CD8-positive, alpha-beta memory T cell (primary cell): ENCODE data around the gene CAMK1D. TPM values are rescaled to one million over a fixed set of nuclear protein-coding genes. Genes with fewer than 3 reads are reported as not detected.

ENCODE experiments used
- CTCF ChIA-PET: fragments of 350-600 bp; sonication (Branson Sonifier 250); formaldehyde crosslinking; loops from one replicate; lab custom pipeline; 2021; ENCODE audit warnings: antibody characterized with exemption; lab: Charles Lee
- POLR2A ChIA-PET: fragments of 350-600 bp; sonication (Branson Sonifier 250); formaldehyde crosslinking; loops from one replicate; lab custom pipeline; 2021; ENCODE audit warnings: antibody characterized with exemption; lab: Charles Lee
- DNase-seq, 5 donors: peaks; one replicate each; pipeline versions ENCODE4 v3.0.0 to v3.0.0-alpha.2; 2020 to 2022; ENCODE audit warnings: mixed read lengths in 1 of 5
- H3K27ac ChIP-seq: one replicate; pipeline ENCODE4 v1.7.0; 2013; ENCODE audit warnings: low read depth, mild to moderate bottlenecking, low read length, moderate library complexity
- H3K27me3 ChIP-seq: 2 replicates; pipeline ENCODE4 v1.7.0; 2013; ENCODE audit warnings: low read length, mild to moderate bottlenecking; ENCODE audit not compliant: insufficient read depth, poor library complexity, severe bottlenecking
- H3K36me3 ChIP-seq: 2 replicates; pipeline ENCODE4 v1.7.0; 2013; ENCODE audit warnings: mild to moderate bottlenecking, low read length, moderate library complexity; ENCODE audit not compliant: insufficient read depth
- H3K4me1 ChIP-seq: 2 replicates; pipeline ENCODE4 v1.7.0; 2013; ENCODE audit warnings: mild to moderate bottlenecking, low read length, moderate library complexity; ENCODE audit not compliant: insufficient read depth
- H3K4me3 ChIP-seq: 2 replicates; pipeline ENCODE4 v1.7.0; 2013; ENCODE audit warnings: mild to moderate bottlenecking, low read length
- H3K9me3 ChIP-seq: 2 replicates; pipeline ENCODE4 v1.7.0; 2013; ENCODE audit warnings: mild to moderate bottlenecking, low read length
- H3K27ac Mint-ChIP-seq, 8 donors: one replicate each; pipeline ENCODE4 v1.8.0; 2020 to 2021; ENCODE audit warnings: mixed read lengths in 8 of 8, mild to moderate bottlenecking in 6 of 8, inconsistent platforms in 3 of 8, moderate library complexity in 3 of 8
- H3K27me3 Mint-ChIP-seq, 2 donors: one replicate each; pipeline ENCODE4 v1.8.0; 2020 to 2021; ENCODE audit warnings: mixed read lengths in 2 of 2, mild to moderate bottlenecking in 1 of 2, moderate library complexity in 1 of 2
- H3K36me3 Mint-ChIP-seq, 3 donors: one replicate each; pipeline ENCODE4 v1.8.0; 2020 to 2021; ENCODE audit warnings: mixed read lengths in 3 of 3, inconsistent platforms in 1 of 3, mild to moderate bottlenecking in 1 of 3
- H3K4me1 Mint-ChIP-seq, 3 donors: one replicate each; pipeline ENCODE4 v1.8.0; 2020 to 2021; ENCODE audit warnings: mixed read lengths in 3 of 3, inconsistent platforms in 1 of 3, mild to moderate bottlenecking in 1 of 3
- H3K4me3 Mint-ChIP-seq, 7 donors: one replicate each; pipeline ENCODE4 v1.8.0; 2020 to 2021; ENCODE audit warnings: mixed read lengths in 7 of 7, mild to moderate bottlenecking in 6 of 7, moderate library complexity in 4 of 7, inconsistent platforms in 2 of 7
- H3K9me3 Mint-ChIP-seq, 5 donors: one replicate each; pipeline ENCODE4 v1.8.0; 2020 to 2022; ENCODE audit warnings: mixed read lengths in 5 of 5, mild to moderate bottlenecking in 3 of 5, moderate library complexity in 2 of 5, inconsistent platforms in 1 of 5
- polyA plus RNA-seq: library from polyadenylated mRNA; unstranded; fragments of 300-500 nt; fragmentation: Illumina TruSeq; gene quantifications from one replicate; pipeline ENCODE4 v1.2.3, GENCODE V29; 2021
- total RNA-seq, 2 experiments: library from RNA; stranded (reverse); gene quantifications; one replicate each; pipeline ENCODE4 v1.2.3, GENCODE V29; 2021

The CAMK1D gene
- total and polyA plus RNA-seq, 3 experiments from 2014 or later = 8.9 to 15.1 (median 10.0) TPM

- no peaks in the 10 kb centered on the region for H3K9me3 Mint-ChIP-seq
- Histone ChIP-seq H3K27me3 (no peaks in the 10 kb centered on the region), H3K4me3 (no peak overlapping the region), H3K4me1 (peaks cover 17% of the 10 kb centered on the region), H3K36me3 (no peaks in the 10 kb centered on the region), H3K27ac (no peak overlapping the region), H3K9me3 (no peaks in the 10 kb centered on the region)
- no peak for DNase-seq
- POLR2A ChIA-PET = no interaction called here
- peaks cover 19 to 23% (median 20%) of the 10 kb centered on the region in 3 donors for H3K4me1 Mint-ChIP-seq
- H3K27me3 Mint-ChIP-seq = no peaks in the 10 kb centered on the region
- CTCF ChIA-PET = no interaction called here
- peaks cover 0 to 4% (median 3%) of the 10 kb centered on the region in 3 donors for H3K36me3 Mint-ChIP-seq
- no peak overlapping the region for H3K4me3 Mint-ChIP-seq
- peak overlapping the region in 3 of 8 donors; percentile 4 to 60 (median 17) for H3K27ac Mint-ChIP-seq
Measured at GRCh38 chr10:12608761-12609160, 259.4 kb downstream of the CAMK1D start.

GRCh38 chr10:12609435-12609834, 260.1 kb downstream of the CAMK1D start:
- H3K27me3 Mint-ChIP-seq = no peaks in the 10 kb centered on the region
- Histone ChIP-seq H3K27me3 (no peaks in the 10 kb centered on the region), H3K36me3 (no peaks in the 10 kb centered on the region), H3K4me3 (no peak overlapping the region), H3K27ac (no peak overlapping the region), H3K4me1 (peaks cover 17% of the 10 kb centered on the region), H3K9me3 (no peaks in the 10 kb centered on the region)
- POLR2A ChIA-PET = no interaction called here
- peaks cover 19 to 23% (median 20%) of the 10 kb centered on the region in 3 donors for H3K4me1 Mint-ChIP-seq
- no peaks in the 10 kb centered on the region for H3K9me3 Mint-ChIP-seq
- no peak for DNase-seq
- peaks cover 0 to 6% (median 4%) of the 10 kb centered on the region in 3 donors for H3K36me3 Mint-ChIP-seq
- CTCF ChIA-PET = interaction anchor here (0.9 kb wide), 1 partner anchor 24 kb away, joined by 3 read pairs; no protein-coding TSS in a partner anchor
- H3K4me3 Mint-ChIP-seq = no peak overlapping the region
- H3K27ac Mint-ChIP-seq = peak overlapping the region in 2 of 8 donors; percentile 29 to 43

GRCh38 chr10:12613136-12613535, 263.8 kb downstream of the CAMK1D start:
- no peak for DNase-seq
- Histone ChIP-seq H3K36me3 (no peaks in the 10 kb centered on the region), H3K27ac (no peak overlapping the region), H3K9me3 (no peaks in the 10 kb centered on the region), H3K4me1 (no peaks in the 10 kb centered on the region), H3K27me3 (no peaks in the 10 kb centered on the region), H3K4me3 (no peak overlapping the region)
- H3K4me1 Mint-ChIP-seq = peaks cover 0 to 3% (median 0%) of the 10 kb centered on the region in 3 donors
- H3K27me3 Mint-ChIP-seq = no peaks in the 10 kb centered on the region
- H3K36me3 Mint-ChIP-seq = peaks cover 0 to 7% (median 4%) of the 10 kb centered on the region in 3 donors
- no peaks in the 10 kb centered on the region for H3K9me3 Mint-ChIP-seq
- no peak overlapping the region for H3K27ac Mint-ChIP-seq
- ChIA-PET CTCF (no interaction called here), POLR2A (no interaction called here)
- no peak overlapping the region for H3K4me3 Mint-ChIP-seq

GRCh38 chr10:12614177-12614995, 265.0 kb downstream of the CAMK1D start:
- Mint-ChIP-seq H3K27me3 (no peaks in the 10 kb centered on the region), H3K9me3 (no peaks in the 10 kb centered on the region), H3K27ac (peak overlapping the region in 1 of 8 donors; percentile 48), H3K36me3 (peaks cover 0 to 9% (median 4%) of the 10 kb centered on the region in 3 donors), H3K4me1 (peaks cover 0 to 4% (median 0%) of the 10 kb centered on the region in 3 donors), H3K4me3 (no peak overlapping the region)
- Histone ChIP-seq H3K9me3 (no peaks in the 10 kb centered on the region), H3K4me3 (no peak overlapping the region), H3K27ac (no peak overlapping the region), H3K4me1 (no peaks in the 10 kb centered on the region), H3K27me3 (no peaks in the 10 kb centered on the region), H3K36me3 (no peaks in the 10 kb centered on the region)
- ChIA-PET POLR2A (no interaction called here), CTCF (interaction anchor here (1.5 kb wide), 1 partner anchor 11 kb away, joined by 3 read pairs; no protein-coding TSS in a partner anchor)
- DNase-seq = no peak

GRCh38 chr10:12615296-12616220, 266.2 kb downstream of the CAMK1D start:
- H3K4me3 Mint-ChIP-seq = no peak overlapping the region
- Histone ChIP-seq H3K36me3 (no peaks in the 10 kb centered on the region), H3K4me3 (no peak overlapping the region), H3K4me1 (no peaks in the 10 kb centered on the region), H3K27me3 (no peaks in the 10 kb centered on the region), H3K27ac (no peak overlapping the region), H3K9me3 (no peaks in the 10 kb centered on the region)
- H3K4me1 Mint-ChIP-seq = peaks cover 0 to 4% (median 3%) of the 10 kb centered on the region in 3 donors
- no peak for DNase-seq
- H3K27me3 Mint-ChIP-seq = no peaks in the 10 kb centered on the region
- H3K36me3 Mint-ChIP-seq = peaks cover 0 to 9% (median 2%) of the 10 kb centered on the region in 3 donors
- POLR2A ChIA-PET = no interaction called here
- no peak overlapping the region for H3K27ac Mint-ChIP-seq
- CTCF ChIA-PET = interaction anchor here (1.5 kb wide), 1 partner anchor 12 kb away, joined by 3 read pairs; no protein-coding TSS in a partner anchor
- H3K9me3 Mint-ChIP-seq = no peaks in the 10 kb centered on the region

GRCh38 chr10:12617191-12618175, 268.1 kb downstream of the CAMK1D start:
- POLR2A ChIA-PET = no interaction called here
- no peaks in the 10 kb centered on the region for H3K27me3 Mint-ChIP-seq
- no peaks in the 10 kb centered on the region for H3K9me3 Mint-ChIP-seq
- Histone ChIP-seq H3K4me1 (no peaks in the 10 kb centered on the region), H3K4me3 (no peak overlapping the region), H3K36me3 (no peaks in the 10 kb centered on the region), H3K27me3 (no peaks in the 10 kb centered on the region), H3K27ac (no peak overlapping the region), H3K9me3 (no peaks in the 10 kb centered on the region)
- no peak overlapping the region for H3K4me3 Mint-ChIP-seq
- CTCF ChIA-PET = no interaction called here
- H3K27ac Mint-ChIP-seq = no peak overlapping the region
- peaks cover 0 to 4% (median 3%) of the 10 kb centered on the region in 3 donors for H3K4me1 Mint-ChIP-seq
- H3K36me3 Mint-ChIP-seq = peaks cover 0 to 8% (median under 1%) of the 10 kb centered on the region in 3 donors
- no peak for DNase-seq

- H3K27me3 ChIP-seq = no peaks in the 10 kb centered on the region
- CTCF ChIA-PET = no interaction called here
Measured at GRCh38 chr10:12622016-12622415, 272.7 kb downstream of the CAMK1D start.

More at GRCh38 chr10:12622016-12622415, 272.7 kb downstream of the CAMK1D start:
- Histone ChIP-seq H3K36me3 (no peaks in the 10 kb centered on the region), H3K4me3 (no peak overlapping the region), H3K27ac (no peak overlapping the region), H3K9me3 (no peaks in the 10 kb centered on the region), H3K4me1 (no peaks in the 10 kb centered on the region)
- Mint-ChIP-seq H3K27me3 (no peaks in the 10 kb centered on the region), H3K27ac (no peak overlapping the region), H3K36me3 (peaks cover 0 to 5% (median 0%) of the 10 kb centered on the region in 3 donors), H3K9me3 (no peaks in the 10 kb centered on the region), H3K4me1 (peaks cover 0 to 4% (median 3%) of the 10 kb centered on the region in 3 donors), H3K4me3 (no peak overlapping the region)
- DNase-seq = no peak
- POLR2A ChIA-PET = no interaction called here
